Panc1 (cell line): Measurements from ENCODE around the gene COPZ1. TPM values are rescaled to one million over a fixed set of nuclear protein-coding genes. Genes with fewer than 3 reads are reported as not detected.
"Not testable (repeated sequence)": the region's sequence is repeated elsewhere in the genome, so short reads cannot be mapped to it uniquely, and the experiment has no call there.

Source experiments
- ATAC-seq: fragments of 200-7000 bp; cut with Tn5 transposase; 2 replicates; pipeline ENCODE4 v1.9.1; 2020; ENCODE audit warnings: mild to moderate bottlenecking, moderate library complexity
- BruUV-seq: library from RNA; stranded (reverse); fragments of 400-500 nt; replicated peaks from 2 replicates; lab custom pipeline; 2021; lab: Mats Ljungman, UMichigan
- CTCF ChIA-PET: fragments of 300-600 bp; sonication (Branson Sonifier 250); formaldehyde crosslinking; loops from one replicate; lab custom pipeline; 2022; ENCODE audit warnings: antibody characterized with exemption; lab: Charles Lee
- POLR2A ChIA-PET: fragments of 300-600 bp; sonication (Branson Sonifier 250); formaldehyde crosslinking; loops from one replicate; lab custom pipeline; 2022; ENCODE audit warnings: antibody characterized with exemption; lab: Charles Lee
- DNase-seq: peaks from one replicate; pipeline ENCODE4 v3.0.0-alpha.2; 2010; ENCODE audit warnings: low read depth, low spot score
- H3K27ac ChIP-seq: 2 replicates; pipeline ENCODE4 v1.5.1; 2011; ENCODE audit warnings: mild to moderate bottlenecking, low read length, inconsistent platforms
- H3K27me3 ChIP-seq: fragments of 200-500 bp; sonication (Bioruptor generic); 2 replicates; pipeline ENCODE4 v1.6.0; 2014; ENCODE audit warnings: low read length, inconsistent platforms; ENCODE audit not compliant: control insufficient read depth, insufficient read depth
- H3K36me3 ChIP-seq: fragments of 200-500 bp; sonication (Bioruptor generic); 2 replicates; pipeline ENCODE4 v1.5.1; 2014; ENCODE audit warnings: inconsistent platforms, mild to moderate bottlenecking, low read length, moderate library complexity; ENCODE audit not compliant: control insufficient read depth, insufficient read depth
- H3K4me1 ChIP-seq: 2 replicates; pipeline ENCODE4 v1.5.1; 2011; ENCODE audit warnings: inconsistent platforms, mild to moderate bottlenecking, low read length, moderate library complexity; ENCODE audit not compliant: control insufficient read depth, insufficient read depth
- H3K4me3 ChIP-seq, 2 experiments: 2 replicates each; pipeline ENCODE4 v1.5.1; 2011 to 2012; ENCODE audit warnings: low read depth in 2 of 2, low read length in 2 of 2, mild to moderate bottlenecking in 2 of 2, inconsistent platforms in 1 of 2, moderate library complexity in 1 of 2
- H3K9me3 ChIP-seq: fragments of 200-500 bp; sonication (Bioruptor generic); 2 replicates; pipeline ENCODE4 v1.5.1; 2014; ENCODE audit warnings: low read depth, mild to moderate bottlenecking, inconsistent platforms, low read length, moderate library complexity; ENCODE audit not compliant: control insufficient read depth, insufficient read depth
- POLR2AphosphoS5 ChIP-seq: IDR thresholded peaks from 2 replicates; pipeline ENCODE4 v1.6.1; 2012; ENCODE audit warnings: mild to moderate bottlenecking, low read depth, low read length, moderate library complexity
- SIN3A ChIP-seq: IDR thresholded peaks from 2 replicates; pipeline ENCODE4 v1.6.1; 2012; ENCODE audit warnings: low read depth, mild to moderate bottlenecking, low read length, moderate library complexity, borderline replicate concordance; ENCODE audit not compliant: insufficient read depth
- TCF7L2 ChIP-seq: IDR thresholded peaks from 2 replicates; pipeline ENCODE4 v1.6.1; 2011; ENCODE audit warnings: mild to moderate bottlenecking, low read depth, low read length, inconsistent platforms
- in situ Hi-C: cut with HindIII; loops from 2 replicates; pipeline ENCODE4 v1.10.0; 2016; ENCODE audit warnings: low sequenced_read_pairs, low pct_unique_long_range_greater_than_20kb
- intact Hi-C: fragments of 100-400 bp; cut with micrococcal nuclease; formaldehyde crosslinking; loops from one replicate; pipeline ENCODE4 v1.10.0; 2022; ENCODE audit not compliant: unreplicated experiment
- total RNA-seq: library from RNA; stranded (reverse); gene quantifications from one replicate; pipeline ENCODE4 v1.2.1, GENCODE V29; 2021; ENCODE audit not compliant: unreplicated experiment
- TF ChIP-seq, protein P1 (sequence below): fragments of 450-650 bp; IDR thresholded peaks from 2 replicates; pipeline ENCODE4 v1.5.1; 2017; ENCODE audit warnings: mild to moderate bottlenecking
- TF ChIP-seq, protein P2 (sequence below), 2 experiments: IDR thresholded peaks; 2 replicates each; pipeline ENCODE4 v1.6.1; 2011 to 2012; ENCODE audit warnings: low read depth in 2 of 2, control low read depth in 1 of 2, low read length in 1 of 2, mild to moderate bottlenecking in 1 of 2, moderate library complexity in 1 of 2; ENCODE audit not compliant: insufficient read depth in 1 of 2

COPZ1 gene
- total RNA-seq, 1 experiment from 2014 or later: 175 TPM

DNA sequence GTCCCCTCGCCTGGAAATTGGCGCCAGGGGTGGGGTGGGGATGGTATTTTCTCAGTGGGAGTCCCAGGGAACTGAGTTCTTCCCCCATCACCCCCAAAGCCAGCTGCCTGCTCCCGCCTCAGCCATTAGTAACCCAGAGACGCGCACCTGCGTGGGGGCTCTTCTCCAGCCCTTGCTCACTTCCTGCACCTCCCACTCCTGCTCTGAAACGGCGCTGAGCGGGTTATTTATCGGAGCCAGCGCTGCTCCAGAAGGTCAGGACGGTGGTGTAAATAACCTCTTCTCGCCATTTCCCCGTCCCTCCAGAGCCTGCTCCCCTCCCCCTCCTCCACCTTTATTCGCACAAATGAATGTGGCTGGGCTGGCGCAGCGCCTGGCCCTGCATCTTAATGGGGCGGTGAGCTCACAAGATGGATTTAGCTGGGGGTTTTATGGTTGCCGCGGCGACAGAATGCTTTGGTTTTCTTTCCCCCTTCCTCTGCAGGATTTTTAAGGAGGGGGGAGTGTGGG lies 27.1 kb downstream of the COPZ1 start:
- POLR2A ChIA-PET: no interaction called here
- no peak for ATAC-seq
- no peaks in the 10 kb centered on the region for H3K27me3 ChIP-seq
- no peak for DNase-seq
- BruUV-seq: no TSS peak
- peaks cover 19% of the 10 kb centered on the region for H3K36me3 ChIP-seq
- H3K4me1 ChIP-seq: peaks cover 7% of the 10 kb centered on the region
- TF ChIP-seq TCF7L2: no peak
- TF ChIP-seq, protein P1, sequence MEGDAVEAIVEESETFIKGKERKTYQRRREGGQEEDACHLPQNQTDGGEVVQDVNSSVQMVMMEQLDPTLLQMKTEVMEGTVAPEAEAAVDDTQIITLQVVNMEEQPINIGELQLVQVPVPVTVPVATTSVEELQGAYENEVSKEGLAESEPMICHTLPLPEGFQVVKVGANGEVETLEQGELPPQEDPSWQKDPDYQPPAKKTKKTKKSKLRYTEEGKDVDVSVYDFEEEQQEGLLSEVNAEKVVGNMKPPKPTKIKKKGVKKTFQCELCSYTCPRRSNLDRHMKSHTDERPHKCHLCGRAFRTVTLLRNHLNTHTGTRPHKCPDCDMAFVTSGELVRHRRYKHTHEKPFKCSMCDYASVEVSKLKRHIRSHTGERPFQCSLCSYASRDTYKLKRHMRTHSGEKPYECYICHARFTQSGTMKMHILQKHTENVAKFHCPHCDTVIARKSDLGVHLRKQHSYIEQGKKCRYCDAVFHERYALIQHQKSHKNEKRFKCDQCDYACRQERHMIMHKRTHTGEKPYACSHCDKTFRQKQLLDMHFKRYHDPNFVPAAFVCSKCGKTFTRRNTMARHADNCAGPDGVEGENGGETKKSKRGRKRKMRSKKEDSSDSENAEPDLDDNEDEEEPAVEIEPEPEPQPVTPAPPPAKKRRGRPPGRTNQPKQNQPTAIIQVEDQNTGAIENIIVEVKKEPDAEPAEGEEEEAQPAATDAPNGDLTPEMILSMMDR: no peak
- in situ Hi-C loops: no loop called here
- H3K4me3 ChIP-seq: no peak overlapping the region
- CTCF ChIA-PET: interaction anchor here (0.8 kb wide), 1 partner anchor 16 kb away, joined by 6 read pairs; no protein-coding TSS in a partner anchor
- intact Hi-C loops: no loop called here
- H3K27ac ChIP-seq: no peak overlapping the region
- no peaks in the 10 kb centered on the region for H3K9me3 ChIP-seq

DNA sequence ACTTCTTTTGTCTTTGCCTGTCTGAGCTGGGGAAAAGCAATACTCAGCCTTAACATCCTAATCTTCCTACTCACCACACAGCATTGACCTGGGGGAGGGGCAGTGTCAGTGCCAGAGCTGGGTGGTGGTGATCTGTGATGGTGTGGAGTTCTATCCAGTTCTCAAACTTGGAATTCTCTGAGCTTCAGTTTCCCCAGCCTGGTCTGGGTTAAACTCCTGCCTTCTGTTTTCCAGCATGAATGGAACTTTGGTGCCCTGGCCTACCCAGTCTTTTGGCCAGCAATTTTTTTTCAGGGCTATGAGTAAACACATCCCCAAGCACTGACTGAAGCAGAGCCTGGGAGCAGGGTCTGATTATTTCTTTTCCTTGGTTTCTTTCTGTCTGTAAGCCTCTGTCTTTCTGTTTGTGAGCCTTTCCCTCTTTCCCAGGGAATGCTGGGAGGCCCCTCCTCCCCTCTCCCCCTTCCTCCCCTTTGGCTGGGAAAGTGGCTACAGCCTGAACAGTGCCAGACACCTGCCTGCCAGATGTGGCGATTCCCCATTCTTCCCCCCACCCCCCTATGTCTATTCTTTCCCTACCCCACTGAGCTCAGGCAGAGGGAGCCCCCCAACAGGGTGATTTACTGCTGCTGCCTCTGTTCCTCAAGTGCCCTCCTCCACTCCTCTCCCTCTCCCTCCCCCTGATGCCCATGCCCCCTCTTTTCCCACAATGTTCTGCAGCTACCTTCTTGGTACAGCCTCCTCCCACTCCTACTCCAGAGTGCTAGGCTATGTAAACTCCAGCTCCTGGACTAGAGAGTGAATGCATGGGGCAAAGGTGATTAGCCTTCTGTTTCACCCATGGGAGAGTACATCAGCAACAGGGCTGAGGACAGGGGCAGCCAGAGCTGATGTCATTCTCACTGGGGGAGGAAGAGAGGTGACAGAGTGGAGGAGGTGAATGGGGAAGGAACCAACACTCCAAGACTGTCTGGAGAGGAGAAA lies 28.3 kb downstream of the COPZ1 start:
- in situ Hi-C loops: no loop called here
- ChIA-PET CTCF (interaction anchor here (0.7 to 0.8 kb wide), 2 partner anchors 15 to 81 kb away, joined by 6 to 8 read pairs; no protein-coding TSS in a partner anchor), POLR2A (interaction anchor here (0.7 kb wide), 2 partner anchors 17 to 81 kb away, joined by 4 read pairs; no protein-coding TSS in a partner anchor)
- BruUV-seq: no TSS peak
- H3K9me3 ChIP-seq: no peaks in the 10 kb centered on the region
- DNase-seq (no peak), ATAC-seq (0 out of 2 replicates have a peak, but pooled peaks have one; percentile 21)
- H3K27ac ChIP-seq: no peak overlapping the region
- H3K36me3 ChIP-seq: peaks cover 10% of the 10 kb centered on the region
- peaks cover 18% of the 10 kb centered on the region for H3K4me1 ChIP-seq
- no peaks in the 10 kb centered on the region for H3K27me3 ChIP-seq
- H3K4me3 ChIP-seq: no peak overlapping the region
- intact Hi-C loops: no loop called here
- no peak for TF ChIP-seq SIN3A
- TF ChIP-seq POLR2AphosphoS5: no peak
- TF ChIP-seq TCF7L2: no peak
- TF ChIP-seq, protein P2, sequence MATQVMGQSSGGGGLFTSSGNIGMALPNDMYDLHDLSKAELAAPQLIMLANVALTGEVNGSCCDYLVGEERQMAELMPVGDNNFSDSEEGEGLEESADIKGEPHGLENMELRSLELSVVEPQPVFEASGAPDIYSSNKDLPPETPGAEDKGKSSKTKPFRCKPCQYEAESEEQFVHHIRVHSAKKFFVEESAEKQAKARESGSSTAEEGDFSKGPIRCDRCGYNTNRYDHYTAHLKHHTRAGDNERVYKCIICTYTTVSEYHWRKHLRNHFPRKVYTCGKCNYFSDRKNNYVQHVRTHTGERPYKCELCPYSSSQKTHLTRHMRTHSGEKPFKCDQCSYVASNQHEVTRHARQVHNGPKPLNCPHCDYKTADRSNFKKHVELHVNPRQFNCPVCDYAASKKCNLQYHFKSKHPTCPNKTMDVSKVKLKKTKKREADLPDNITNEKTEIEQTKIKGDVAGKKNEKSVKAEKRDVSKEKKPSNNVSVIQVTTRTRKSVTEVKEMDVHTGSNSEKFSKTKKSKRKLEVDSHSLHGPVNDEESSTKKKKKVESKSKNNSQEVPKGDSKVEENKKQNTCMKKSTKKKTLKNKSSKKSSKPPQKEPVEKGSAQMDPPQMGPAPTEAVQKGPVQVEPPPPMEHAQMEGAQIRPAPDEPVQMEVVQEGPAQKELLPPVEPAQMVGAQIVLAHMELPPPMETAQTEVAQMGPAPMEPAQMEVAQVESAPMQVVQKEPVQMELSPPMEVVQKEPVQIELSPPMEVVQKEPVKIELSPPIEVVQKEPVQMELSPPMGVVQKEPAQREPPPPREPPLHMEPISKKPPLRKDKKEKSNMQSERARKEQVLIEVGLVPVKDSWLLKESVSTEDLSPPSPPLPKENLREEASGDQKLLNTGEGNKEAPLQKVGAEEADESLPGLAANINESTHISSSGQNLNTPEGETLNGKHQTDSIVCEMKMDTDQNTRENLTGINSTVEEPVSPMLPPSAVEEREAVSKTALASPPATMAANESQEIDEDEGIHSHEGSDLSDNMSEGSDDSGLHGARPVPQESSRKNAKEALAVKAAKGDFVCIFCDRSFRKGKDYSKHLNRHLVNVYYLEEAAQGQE (IDR thresholded peaks at IDR 0.05; ENCODE audit: insufficient read depth in 1 of 2, low read depth in 2 of 2, low read length in 1 of 2): no peak
- TF ChIP-seq, protein P1: no peak

DNA sequence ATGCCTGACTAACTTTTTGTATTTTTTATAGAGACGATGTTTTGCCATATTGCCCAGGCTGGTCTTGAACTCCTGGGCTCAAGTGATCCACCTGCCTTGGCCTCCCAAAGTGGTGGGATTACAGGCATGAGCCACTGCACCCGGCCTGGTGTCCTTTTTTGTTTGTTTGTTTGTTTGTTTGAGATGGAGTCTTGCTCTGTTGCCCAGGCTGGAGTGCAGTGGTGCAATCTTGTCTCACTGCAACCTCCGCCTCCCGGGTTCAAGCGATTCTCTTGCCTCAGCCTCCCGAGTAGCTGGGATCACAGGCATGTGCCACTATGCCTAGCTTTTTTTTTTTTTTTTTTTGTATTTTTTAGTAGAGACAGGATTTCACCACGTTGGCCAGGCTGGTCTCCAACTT lies 29.3 kb downstream of the COPZ1 start:
- in situ Hi-C loops: not testable (repeated sequence)

More for the DNA sequence above, 29.3 kb downstream of the COPZ1 start:
- H3K36me3 ChIP-seq, H3K27me3 ChIP-seq, BruUV-seq, POLR2A ChIA-PET, ATAC-seq, DNase-seq, H3K9me3 ChIP-seq, H3K27ac ChIP-seq, H3K4me3 ChIP-seq, intact Hi-C loops: not testable (repeated sequence)
- peaks cover 23% of the 10 kb centered on the region for H3K4me1 ChIP-seq
- CTCF ChIA-PET: interaction anchor here (0.6 kb wide), 1 partner anchor 15 kb away, joined by 5 read pairs; no protein-coding TSS in a partner anchor
